Measurements from ENCODE around the gene TENM4.

The TENM4 gene

GRCh38 chr11:78795621-78796261 is 645.1 kb downstream of the TENM4 start:
- no peak for DNase-seq

- DNase-seq = no peak
Measured at GRCh38 chr11:78791964-78792363, 648.9 kb downstream of the TENM4 start.

GRCh38 chr11:78791254-78791653 is 649.6 kb downstream of the TENM4 start:
- no peak for DNase-seq

GRCh38 chr11:78790784-78791183 is 650.0 kb downstream of the TENM4 start:
- no peak for DNase-seq

- DNase-seq = no peak
Measured at GRCh38 chr11:78789375-78789774, 651.5 kb downstream of the TENM4 start.

- no peak for DNase-seq
Measured at GRCh38 chr11:78788533-78788932, 652.3 kb downstream of the TENM4 start.

GRCh38 chr11:78787696-78788095 is 653.1 kb downstream of the TENM4 start:
- no peak for DNase-seq

GRCh38 chr11:78786746-78787145 is 654.1 kb downstream of the TENM4 start:
- DNase-seq = no peak

- no peak for DNase-seq
Measured at GRCh38 chr11:78786086-78786485, 654.7 kb downstream of the TENM4 start.

- DNase-seq = no peak
Measured at GRCh38 chr11:78784321-78785061, 656.3 kb downstream of the TENM4 start.

GRCh38 chr11:78783846-78784245 is 657.0 kb downstream of the TENM4 start:
- DNase-seq = no peak

GRCh38 chr11:78783301-78783700 is 657.5 kb downstream of the TENM4 start:
- DNase-seq = no peak

- DNase-seq = no peak
Measured at GRCh38 chr11:78782725-78783124, 658.1 kb downstream of the TENM4 start.

- DNase-seq = no peak
Measured at GRCh38 chr11:78780889-78781288, 659.9 kb downstream of the TENM4 start.

- no peak for DNase-seq
Measured at GRCh38 chr11:78773492-78773891, 667.3 kb downstream of the TENM4 start.

GRCh38 chr11:78773077-78773476 is 667.8 kb downstream of the TENM4 start:
- no peak for DNase-seq

- DNase-seq = no peak
Measured at GRCh38 chr11:78772186-78772585, 668.6 kb downstream of the TENM4 start.

- no peak for DNase-seq
Measured at GRCh38 chr11:78770931-78771330, 669.9 kb downstream of the TENM4 start.

- DNase-seq = no peak
Measured at GRCh38 chr11:78768971-78769370, 671.9 kb downstream of the TENM4 start.

- no peak for DNase-seq
Measured at GRCh38 chr11:78768345-78768744, 672.5 kb downstream of the TENM4 start.

GRCh38 chr11:78767027-78767932 is 673.5 kb downstream of the TENM4 start:
- no peak for DNase-seq

GRCh38 chr11:78764946-78765345 is 675.9 kb downstream of the TENM4 start:
- no peak for DNase-seq

- no peak for DNase-seq
Measured at GRCh38 chr11:78763664-78764063, 677.2 kb downstream of the TENM4 start.

GRCh38 chr11:78762105-78762504 is 678.7 kb downstream of the TENM4 start:
- DNase-seq = no peak
